ENCODE data around the gene TBC1D23.
"Not testable (repeated sequence)": the region's sequence is repeated elsewhere in the genome, so short reads cannot be mapped to it uniquely, and the experiment has no call there.

Gene TBC1D23

DNA sequence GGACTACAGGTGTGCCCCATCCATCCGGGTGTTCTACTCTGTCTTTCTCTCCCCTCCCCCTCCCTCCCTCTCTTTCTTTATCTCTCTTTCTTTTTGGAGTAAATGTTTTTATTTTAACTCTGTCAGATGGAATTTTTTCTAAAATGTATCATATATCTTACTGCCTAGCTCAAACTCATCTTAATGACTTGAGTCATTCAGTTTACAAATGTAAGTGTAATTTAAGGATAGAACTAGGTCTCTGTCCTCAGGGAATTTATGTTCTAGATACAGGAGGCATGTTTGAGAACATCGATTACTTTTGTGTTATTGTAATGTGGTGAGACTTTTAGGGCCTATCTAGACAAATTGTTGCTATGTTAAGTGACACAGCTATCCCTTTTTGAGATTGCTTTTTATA, 3.5 kb downstream of the TBC1D23 start:
- no peak overlapping the region for H3K27ac Mint-ChIP-seq
- H3K4me1 Mint-ChIP-seq: peaks cover 43% of the 10 kb centered on the region
- no peak for DNase-seq
- CTCF ChIA-PET: interaction anchor here (1.0 kb wide), 1 partner anchor 456 kb away, joined by 4 read pairs; no protein-coding TSS in a partner anchor
- no peaks in the 10 kb centered on the region for H3K9me3 Mint-ChIP-seq
- H3K36me3 Mint-ChIP-seq: peaks cover 4% of the 10 kb centered on the region
- H3K4me3 Mint-ChIP-seq: no peak overlapping the region
- H3K27me3 Mint-ChIP-seq: no peaks in the 10 kb centered on the region

DNA sequence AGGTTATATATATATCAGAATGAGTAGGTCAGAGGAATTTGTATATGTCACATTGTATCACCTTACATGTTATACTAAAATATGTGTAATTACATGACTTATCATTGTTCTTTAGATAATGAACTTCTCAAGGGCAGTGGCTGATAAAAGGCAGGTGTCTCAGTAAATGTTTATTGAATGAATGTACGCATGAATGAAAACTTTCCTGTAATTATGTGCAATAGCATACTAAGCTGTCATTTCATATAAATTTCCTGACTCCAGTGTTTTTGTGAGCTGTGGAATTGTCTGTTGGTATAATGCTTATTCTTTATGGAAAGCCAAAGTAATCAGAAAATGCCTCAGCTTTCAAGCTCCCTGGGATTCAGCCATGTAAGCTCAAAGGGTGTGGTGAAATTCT, 4.2 kb downstream of the TBC1D23 start:
- no peak overlapping the region for H3K27ac Mint-ChIP-seq
- H3K36me3 Mint-ChIP-seq: peaks cover 4% of the 10 kb centered on the region
- no peaks in the 10 kb centered on the region for H3K9me3 Mint-ChIP-seq
- CTCF ChIA-PET: no interaction called here
- H3K4me3 Mint-ChIP-seq: no peak overlapping the region
- H3K27me3 Mint-ChIP-seq: no peaks in the 10 kb centered on the region
- H3K4me1 Mint-ChIP-seq: peaks cover 42% of the 10 kb centered on the region
- DNase-seq: no peak

DNA sequence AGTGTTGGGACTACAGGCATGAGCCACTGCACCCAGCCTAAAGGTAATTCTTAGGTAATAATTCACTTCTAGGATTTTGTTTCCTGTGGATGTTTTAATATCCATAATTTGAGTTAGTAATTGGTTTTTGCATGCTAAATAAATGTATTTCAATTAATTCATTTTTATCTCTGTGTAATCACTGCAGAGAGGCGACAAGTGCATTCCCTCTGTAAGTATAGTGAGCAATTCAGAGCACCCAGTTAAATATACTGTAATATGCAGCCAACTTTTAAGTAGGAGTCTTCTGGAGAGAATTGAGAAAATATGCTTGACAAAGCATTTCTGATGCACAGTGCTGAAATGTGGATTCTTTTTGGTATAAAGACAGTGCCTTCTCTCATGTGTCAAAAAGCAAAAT, 5.7 kb downstream of the TBC1D23 start:
- CTCF ChIA-PET: interaction anchor here (0.9 kb wide), 1 partner anchor 422 kb away, joined by 3 read pairs; no protein-coding TSS in a partner anchor
- no peak for DNase-seq
- Mint-ChIP-seq H3K4me1 (peaks cover 33% of the 10 kb centered on the region), H3K27me3 (no peaks in the 10 kb centered on the region), H3K36me3 (peaks cover 4% of the 10 kb centered on the region), H3K4me3 (no peak overlapping the region), H3K27ac (no peak overlapping the region), H3K9me3 (no peaks in the 10 kb centered on the region)

DNA sequence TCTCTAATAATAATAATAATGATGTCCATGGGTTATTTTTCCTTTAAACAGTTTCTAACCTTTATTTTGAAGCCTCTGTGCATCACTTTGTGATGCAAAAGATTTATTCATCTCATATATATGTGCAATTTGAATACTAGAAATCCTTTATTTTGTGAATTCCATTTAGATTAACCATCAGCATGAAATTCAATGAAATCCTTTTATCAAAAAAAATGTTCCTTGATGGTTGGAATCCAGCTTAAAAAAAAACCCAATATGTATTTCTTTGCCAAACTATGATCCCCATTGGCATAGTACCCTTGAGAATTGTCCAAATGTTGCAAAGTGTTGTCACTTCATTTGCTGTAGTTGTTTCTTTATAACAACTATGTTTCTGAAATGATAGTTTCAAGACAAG, 7.4 kb downstream of the TBC1D23 start:
- Mint-ChIP-seq H3K27ac (no peak overlapping the region), H3K27me3 (no peaks in the 10 kb centered on the region), H3K4me3 (no peak overlapping the region), H3K9me3 (no peaks in the 10 kb centered on the region), H3K36me3 (no peaks in the 10 kb centered on the region), H3K4me1 (peaks cover 21% of the 10 kb centered on the region)
- no peak for DNase-seq
- CTCF ChIA-PET: no interaction called here

DNA sequence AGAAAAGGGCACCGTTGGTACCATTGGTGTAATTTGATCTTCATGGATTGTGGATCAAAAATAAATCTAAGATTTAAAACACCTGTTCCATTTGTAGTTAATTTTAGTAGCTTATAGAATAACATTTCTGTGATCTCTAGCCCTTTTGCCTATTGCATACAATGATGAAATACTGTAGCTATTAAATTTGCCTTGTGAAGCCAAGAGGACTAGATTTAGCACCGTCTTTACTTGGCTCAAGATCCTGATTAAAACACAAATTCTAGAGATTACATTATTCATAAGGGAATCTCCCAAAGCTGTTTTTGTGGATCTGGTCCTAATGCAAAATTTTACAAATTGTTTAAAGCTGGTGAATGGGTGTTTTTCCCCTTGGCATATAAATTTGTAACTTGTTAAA, 8.2 kb downstream of the TBC1D23 start:
- H3K27ac Mint-ChIP-seq: no peak overlapping the region
- DNase-seq: no peak
- CTCF ChIA-PET: interaction anchor here (1.2 kb wide), 1 partner anchor 461 kb away, joined by 3 read pairs; no protein-coding TSS in a partner anchor
- no peaks in the 10 kb centered on the region for H3K27me3 Mint-ChIP-seq
- no peaks in the 10 kb centered on the region for H3K36me3 Mint-ChIP-seq
- no peak overlapping the region for H3K4me3 Mint-ChIP-seq
- H3K9me3 Mint-ChIP-seq: no peaks in the 10 kb centered on the region
- peaks cover 12% of the 10 kb centered on the region for H3K4me1 Mint-ChIP-seq

DNA sequence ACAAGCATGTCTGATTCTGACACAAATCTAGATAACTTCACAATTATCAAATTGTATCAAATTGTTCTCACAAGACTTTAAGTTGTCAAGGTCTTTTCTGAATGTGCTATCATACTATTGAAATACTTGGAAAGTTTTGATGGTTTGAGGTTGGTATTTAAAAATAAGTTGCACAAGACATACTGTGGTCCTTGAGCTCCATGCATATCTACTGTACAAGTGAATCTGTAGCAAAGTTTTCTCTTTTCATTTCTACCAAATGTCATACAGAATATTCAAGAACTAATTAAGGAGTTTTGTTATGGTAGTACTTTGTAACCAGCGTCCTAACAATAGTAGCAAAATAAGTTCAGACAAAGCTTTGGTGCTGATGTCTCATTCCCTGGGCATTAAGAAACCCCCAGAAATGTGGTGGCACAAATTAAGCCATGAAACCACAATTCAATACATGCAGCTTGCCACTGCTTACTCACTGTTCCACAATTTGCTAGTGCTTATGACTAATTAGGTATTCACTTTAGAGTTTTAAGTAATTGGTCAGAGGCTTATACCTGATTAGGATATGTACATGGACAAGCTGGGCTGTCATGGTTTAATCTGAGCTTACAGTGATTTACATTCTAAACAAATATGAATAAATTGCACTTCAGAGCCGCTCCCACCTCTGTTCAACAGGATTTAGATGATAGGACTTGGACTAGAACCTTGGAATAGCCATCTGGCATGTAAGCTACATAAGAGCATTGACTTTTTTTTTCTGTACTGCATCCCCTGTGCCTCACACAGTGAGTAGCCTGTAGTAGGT, 8.8 kb downstream of the TBC1D23 start:
- Mint-ChIP-seq H3K4me3 (no peak overlapping the region), H3K4me1 (peaks cover 6% of the 10 kb centered on the region), H3K36me3 (no peaks in the 10 kb centered on the region), H3K27ac (no peak overlapping the region), H3K27me3 (no peaks in the 10 kb centered on the region), H3K9me3 (no peaks in the 10 kb centered on the region)
- DNase-seq: no peak
- CTCF ChIA-PET: interaction anchor here (1.2 kb wide), 1 partner anchor 461 kb away, joined by 3 read pairs; no protein-coding TSS in a partner anchor

DNA sequence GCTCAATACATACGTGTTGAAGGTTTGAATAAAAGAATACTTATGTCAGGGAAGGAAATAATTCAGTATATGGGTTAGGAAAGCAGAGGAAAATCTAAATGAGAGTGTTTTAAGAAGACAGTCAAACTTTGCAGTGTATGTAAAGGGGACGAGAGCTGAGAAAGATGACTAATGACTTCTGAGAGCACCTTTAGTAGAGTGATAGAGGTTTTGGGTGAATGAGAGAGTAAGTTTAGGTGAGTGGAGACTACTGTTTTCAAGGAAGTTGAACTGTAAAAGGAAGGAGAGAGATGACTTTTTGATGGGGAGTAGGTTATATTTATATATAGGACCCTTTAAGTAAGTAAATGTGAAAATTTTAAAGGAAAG, 9.4 kb downstream of the TBC1D23 start:
- Mint-ChIP-seq H3K27me3 (no peaks in the 10 kb centered on the region), H3K4me3 (no peak overlapping the region), H3K27ac (no peak overlapping the region), H3K36me3 (no peaks in the 10 kb centered on the region), H3K4me1 (peaks cover 4% of the 10 kb centered on the region), H3K9me3 (no peaks in the 10 kb centered on the region)
- CTCF ChIA-PET: interaction anchor here (0.9 to 1.2 kb wide), 2 partner anchors 438 to 462 kb away, joined by 3 read pairs; no protein-coding TSS in a partner anchor
- DNase-seq: no peak

DNA sequence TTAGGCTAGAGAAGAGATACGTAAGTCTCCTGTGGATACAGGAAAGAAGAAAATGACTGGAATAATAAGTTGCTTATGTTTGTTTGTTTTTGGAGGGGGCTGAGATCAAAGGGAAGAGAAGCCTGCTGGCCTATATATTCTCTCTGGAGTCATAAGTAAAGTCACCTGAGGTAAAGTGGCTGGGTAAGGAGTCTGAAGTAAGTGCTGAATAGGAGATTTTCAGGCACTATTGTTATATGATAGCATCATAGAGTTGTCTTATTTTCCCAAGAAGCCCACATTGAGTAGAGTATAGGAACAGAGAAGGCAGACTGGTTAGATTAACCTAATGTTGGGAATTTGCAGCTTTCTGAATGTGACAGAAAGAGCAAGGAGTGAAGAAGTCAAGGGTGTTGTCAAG, 10.7 kb downstream of the TBC1D23 start:
- no peaks in the 10 kb centered on the region for H3K36me3 Mint-ChIP-seq
- H3K27me3 Mint-ChIP-seq: no peaks in the 10 kb centered on the region
- CTCF ChIA-PET: no interaction called here
- H3K4me3 Mint-ChIP-seq: no peak overlapping the region
- H3K4me1 Mint-ChIP-seq: peaks cover 4% of the 10 kb centered on the region
- no peak for DNase-seq
- no peak overlapping the region for H3K27ac Mint-ChIP-seq
- no peaks in the 10 kb centered on the region for H3K9me3 Mint-ChIP-seq

DNA sequence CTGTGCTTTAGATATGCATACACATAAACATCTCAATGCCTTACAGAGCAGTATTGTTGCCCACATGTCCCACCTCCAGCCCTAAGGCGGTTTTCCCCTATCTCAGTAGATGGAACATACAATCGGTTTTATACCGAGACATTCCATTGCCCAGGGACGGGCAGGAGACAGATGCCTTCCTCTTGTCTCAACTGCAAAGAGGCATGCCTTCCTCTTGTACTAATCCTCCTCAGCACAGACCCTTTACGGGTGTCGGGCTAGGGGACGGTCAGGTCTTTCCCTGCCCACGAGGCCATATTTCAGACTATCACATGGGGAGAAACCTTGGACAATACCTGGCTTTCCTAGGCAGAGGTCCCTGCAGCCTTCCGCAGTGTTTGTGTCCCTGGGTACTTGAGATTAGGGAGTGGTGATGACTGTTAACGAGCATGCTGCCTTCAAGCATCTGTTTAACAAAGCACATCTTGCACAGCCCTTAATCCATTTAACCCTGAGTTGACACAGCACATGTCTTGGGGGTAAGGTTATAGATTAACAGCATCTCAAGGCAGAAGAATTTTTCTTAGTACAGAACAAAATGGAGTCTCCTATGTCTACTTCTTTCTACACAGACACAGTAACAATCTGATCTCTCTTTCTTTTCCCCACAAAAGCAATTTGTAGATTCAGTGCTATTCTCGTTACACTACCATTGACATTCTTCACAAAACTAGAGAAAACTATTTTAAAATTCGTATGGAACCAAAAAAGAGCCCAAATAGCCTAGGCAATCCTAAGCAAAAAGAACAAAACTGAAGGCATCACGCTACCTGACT, 12.2 kb downstream of the TBC1D23 start:
- CTCF ChIA-PET, H3K27me3 Mint-ChIP-seq, H3K36me3 Mint-ChIP-seq, H3K4me3 Mint-ChIP-seq, H3K9me3 Mint-ChIP-seq, DNase-seq, H3K4me1 Mint-ChIP-seq, H3K27ac Mint-ChIP-seq: not testable (repeated sequence)

DNA sequence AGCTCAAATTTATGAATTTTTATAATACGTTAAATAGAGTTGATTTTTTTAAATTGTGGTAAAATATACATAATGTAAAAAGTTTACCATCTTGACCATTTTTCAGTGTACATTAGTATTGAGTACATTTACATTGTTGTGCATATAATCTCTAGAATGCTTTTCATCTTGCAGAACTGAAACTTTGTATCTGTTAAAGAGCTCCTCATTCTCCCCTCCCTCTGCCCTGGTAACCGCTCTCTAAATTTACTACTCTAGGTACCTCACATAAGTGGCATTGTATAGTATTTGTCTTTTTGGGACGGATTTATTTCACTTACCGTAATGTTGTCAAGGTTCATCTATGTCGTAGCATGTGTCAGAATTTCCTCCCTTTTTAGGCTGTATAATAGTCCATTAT, 13.6 kb downstream of the TBC1D23 start:
- Mint-ChIP-seq H3K36me3 (no peaks in the 10 kb centered on the region), H3K4me3 (no peak overlapping the region), H3K9me3 (no peaks in the 10 kb centered on the region), H3K27ac (no peak overlapping the region), H3K4me1 (peaks cover 4% of the 10 kb centered on the region), H3K27me3 (no peaks in the 10 kb centered on the region)
- DNase-seq: no peak
- CTCF ChIA-PET: no interaction called here

DNA sequence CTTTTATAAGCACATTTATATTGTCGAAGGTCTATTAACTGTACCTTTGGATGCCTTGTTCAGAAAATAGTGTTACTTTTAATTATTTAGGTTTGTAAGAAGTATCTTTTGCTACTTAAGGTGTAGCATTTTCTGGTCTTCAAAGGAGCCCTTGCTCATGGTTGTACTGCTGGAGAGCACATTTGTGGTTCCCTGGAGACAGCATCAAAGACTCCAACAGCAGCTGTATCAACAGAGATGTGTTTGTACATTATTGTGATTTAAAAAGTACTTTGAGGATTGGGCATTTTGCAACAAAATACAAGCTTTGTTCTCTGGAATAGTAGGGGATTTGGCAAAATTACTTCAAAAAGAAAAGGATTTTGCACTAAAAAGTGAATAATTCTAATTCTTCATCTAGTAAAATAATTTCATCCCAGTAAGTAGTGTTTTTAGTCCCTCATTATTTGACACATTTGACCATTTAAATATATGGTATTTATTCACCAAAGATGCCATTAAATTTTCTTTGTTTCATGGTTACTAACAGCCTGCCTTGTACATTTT, 16.5 kb downstream of the TBC1D23 start:
- Mint-ChIP-seq H3K4me3 (no peak overlapping the region), H3K4me1 (no peaks in the 10 kb centered on the region), H3K27ac (no peak overlapping the region), H3K27me3 (no peaks in the 10 kb centered on the region), H3K36me3 (peaks cover 10% of the 10 kb centered on the region), H3K9me3 (no peaks in the 10 kb centered on the region)
- CTCF ChIA-PET: no interaction called here
- no peak for DNase-seq

DNA sequence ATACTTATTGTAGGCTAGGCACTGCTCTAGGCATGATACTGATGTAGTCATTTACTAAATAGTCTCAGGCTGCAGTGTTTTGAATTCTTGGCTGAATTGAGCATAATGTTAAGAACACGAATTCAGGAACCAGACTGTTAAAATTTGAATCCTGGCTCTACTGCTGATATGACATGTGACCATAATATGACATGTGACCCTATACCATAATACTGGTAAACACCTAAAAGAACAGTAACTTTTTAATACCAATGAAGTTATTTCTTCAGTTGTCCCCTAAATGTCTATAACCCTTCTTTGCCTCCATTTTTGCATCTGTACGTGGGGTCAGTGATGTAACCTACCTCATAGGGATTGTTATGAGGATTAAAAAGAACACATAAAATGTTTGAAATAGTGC, 18.1 kb downstream of the TBC1D23 start:
- Mint-ChIP-seq H3K27ac (no peak overlapping the region), H3K4me1 (no peaks in the 10 kb centered on the region), H3K4me3 (no peak overlapping the region), H3K9me3 (no peaks in the 10 kb centered on the region), H3K27me3 (no peaks in the 10 kb centered on the region), H3K36me3 (peaks cover 10% of the 10 kb centered on the region)
- CTCF ChIA-PET: no interaction called here
- no peak for DNase-seq

DNA sequence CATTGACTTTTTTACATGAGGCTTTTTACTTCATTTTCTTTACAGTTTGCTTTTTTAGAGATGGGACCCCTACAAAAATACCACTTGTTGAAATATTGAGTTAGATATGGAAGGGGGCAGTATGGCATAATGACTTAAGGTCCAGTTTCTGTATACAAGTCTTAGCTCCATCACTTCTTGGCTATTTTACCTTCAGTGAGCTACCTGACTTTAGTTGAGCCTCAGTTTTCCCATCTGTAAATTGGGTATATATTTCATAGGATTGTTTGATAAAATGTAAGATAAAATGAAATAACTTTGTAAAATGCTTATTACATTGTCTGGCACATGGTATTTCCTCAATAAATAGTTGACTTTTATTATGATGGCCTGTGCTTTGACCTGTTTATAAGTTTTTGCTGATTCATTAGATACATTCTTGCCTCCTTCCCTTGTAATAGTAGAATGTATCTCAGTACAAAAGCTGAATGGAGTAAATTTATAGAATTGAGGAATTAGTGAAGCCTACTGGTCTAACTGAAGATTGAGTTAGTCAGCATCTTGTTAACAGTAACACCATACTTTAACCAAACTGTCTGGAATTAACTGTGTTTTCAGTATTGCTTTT, 27.6 kb downstream of the TBC1D23 start:
- Mint-ChIP-seq H3K9me3 (no peaks in the 10 kb centered on the region), H3K36me3 (peaks cover 25% of the 10 kb centered on the region)
- CTCF ChIA-PET: no interaction called here

DNA sequence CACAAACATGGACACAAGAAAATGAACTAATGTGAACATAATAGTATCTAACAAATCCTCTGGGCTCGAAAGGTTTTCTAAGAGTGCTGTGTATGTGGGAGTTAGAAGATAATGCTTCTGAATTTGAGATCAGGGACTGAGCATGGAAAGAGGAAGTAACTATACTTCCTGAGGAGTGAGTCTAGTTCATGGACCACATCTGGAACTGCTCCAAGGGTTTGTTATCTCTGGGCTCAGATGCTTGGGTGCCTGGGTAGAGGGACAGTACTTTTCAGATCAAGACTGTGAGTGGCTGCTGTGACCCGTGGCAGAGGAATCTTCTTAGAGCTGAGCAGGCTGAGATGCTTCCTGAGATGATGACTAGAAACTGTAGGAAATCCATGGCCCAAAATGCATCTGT, 28.5 kb downstream of the TBC1D23 start:
- Mint-ChIP-seq H3K4me3 (no peak overlapping the region), H3K9me3 (no peaks in the 10 kb centered on the region), H3K27ac (no peak overlapping the region), H3K4me1 (peaks cover 4% of the 10 kb centered on the region), H3K27me3 (no peaks in the 10 kb centered on the region), H3K36me3 (peaks cover 26% of the 10 kb centered on the region)
- CTCF ChIA-PET: no interaction called here
- no peak for DNase-seq

More for the DNA sequence above, 27.6 kb downstream of the TBC1D23 start:
- Mint-ChIP-seq H3K27ac (no peak overlapping the region), H3K4me3 (no peak overlapping the region), H3K27me3 (no peaks in the 10 kb centered on the region), H3K4me1 (peaks cover 4% of the 10 kb centered on the region)
- no peak for DNase-seq
